Kidney (tissue), 14 donors: Measurements from ENCODE around the gene RPAP2. TPM values are rescaled to one million over a fixed set of nuclear protein-coding genes. Genes with fewer than 3 reads are reported as not detected.

Source experiments
- DNase-seq, 5 donors: peaks; one replicate each; pipeline ENCODE4 v3.0.0-alpha.2; 2013 to 2020
- FAIRE-seq: peaks from 2 replicates; lab custom pipeline; 2012; peaks lifted over from hg19 to GRCh38; lab: Jason Lieb, UNC
- H3K27ac ChIP-seq, 2 donors: one replicate each; pipeline ENCODE4 v1.7.0; 2013; ENCODE audit warnings: low read depth in 2 of 2, low read length in 2 of 2, inconsistent platforms in 1 of 2
- H3K27me3 ChIP-seq: one replicate; pipeline ENCODE4 v1.7.1; 2013; ENCODE audit warnings: low read length, inconsistent platforms; ENCODE audit not compliant: control insufficient read depth, insufficient read depth
- H3K36me3 ChIP-seq, 3 donors: one replicate each; pipeline versions ENCODE4 v1.7.0 to v1.7.1; 2013; ENCODE audit warnings: low read length in 3 of 3, control low read depth in 1 of 3, inconsistent platforms in 1 of 3; ENCODE audit not compliant: insufficient read depth in 3 of 3, control insufficient read depth in 2 of 3
- H3K4me1 ChIP-seq, 3 donors: one replicate each; pipeline versions ENCODE4 v1.7.0 to v1.7.1; 2013; ENCODE audit warnings: low read length in 3 of 3, inconsistent platforms in 1 of 3, low read depth in 1 of 3; ENCODE audit not compliant: control insufficient read depth in 2 of 3, insufficient read depth in 2 of 3
- H3K4me3 ChIP-seq, 3 donors: one replicate each; pipeline versions ENCODE4 v1.7.0 to v1.8.1; 2013; ENCODE audit warnings: low read length in 3 of 3, control low read depth in 1 of 3, inconsistent platforms in 1 of 3
- H3K9ac ChIP-seq, 3 donors: one replicate each; pipeline versions ENCODE4 v1.7.0 to v1.7.1; 2013; ENCODE audit warnings: low read length in 3 of 3, control low read depth in 1 of 3, inconsistent platforms in 1 of 3
- H3K9me3 ChIP-seq, 3 donors: one replicate each; pipeline versions ENCODE4 v1.7.0 to v1.7.1; 2013; ENCODE audit warnings: low read length in 3 of 3, control low read depth in 1 of 3, inconsistent platforms in 1 of 3; ENCODE audit not compliant: control insufficient read depth in 2 of 3, insufficient read depth in 1 of 3
- intact Hi-C: fragments of 100-400 bp; cut with DNase I; formaldehyde crosslinking; loops from one replicate; pipeline ENCODE4 v1.11.1; 2022
- polyA plus RNA-seq: library from polyadenylated mRNA; stranded (reverse); fragments of 350-450 nt; fragmentation: Illumina TruSeq; extraction: RNeasy Lipid Tissue Mini Kit (QIAGEN cat#74804); gene quantifications from one replicate; pipeline ENCODE4 v1.2.3, GENCODE V29; 2014; ENCODE audit warnings: low read depth, low replicate concordance; ENCODE audit not compliant: insufficient read depth
- total RNA-seq: library from RNA; stranded (reverse); fragmentation: NEBNext Ultra II Directional; extraction: Animal tissue kit (Norgen Biotek cat#: 25700); gene quantifications from one replicate; pipeline ENCODE4 v1.2.1, GENCODE V29; 2021
- TF ChIP-seq, protein P1 (sequence below): IDR thresholded peaks from 3 replicates; pipeline ENCODE4 v1.5.1; 2012; ENCODE audit warnings: mild to moderate bottlenecking, moderate library complexity, borderline replicate concordance; ENCODE audit not compliant: insufficient read depth; ENCODE audit errors: extremely low read depth
- donor health status: control.
- donor health status: control.
- donor health status: control.
- donor health status: control.
- donor health status: control.
- donor health status: DM: yes; HTN: yes; CAD: no.
- donor health status: Normal renal cell carcinoma (clear cell type).

The RPAP2 gene
- total and polyA plus RNA-seq, 2 donors from 2014 or later: 11.4 to 25.1 TPM

DNA sequence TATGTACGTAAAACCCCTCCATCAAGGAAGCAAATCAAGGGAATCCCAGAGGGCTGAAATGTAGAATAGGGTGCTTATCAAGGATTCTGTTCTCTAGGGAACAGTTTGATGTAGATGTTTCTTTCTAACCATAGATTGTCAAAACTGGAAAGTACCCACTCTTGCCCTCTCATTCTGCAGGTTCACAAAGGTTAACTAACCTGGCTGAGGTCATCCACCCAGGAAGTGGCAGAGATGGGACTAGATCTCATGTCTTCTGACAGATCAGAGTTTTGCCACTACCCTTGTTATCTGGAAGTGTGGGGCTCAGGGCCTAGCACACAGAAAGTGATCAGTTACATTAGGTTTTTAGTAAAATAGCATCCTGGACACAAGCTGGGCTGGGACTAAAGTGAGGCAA lies 140.4 kb downstream of the RPAP2 start:
- DNase-seq: no peak
- TF ChIP-seq, protein P1, sequence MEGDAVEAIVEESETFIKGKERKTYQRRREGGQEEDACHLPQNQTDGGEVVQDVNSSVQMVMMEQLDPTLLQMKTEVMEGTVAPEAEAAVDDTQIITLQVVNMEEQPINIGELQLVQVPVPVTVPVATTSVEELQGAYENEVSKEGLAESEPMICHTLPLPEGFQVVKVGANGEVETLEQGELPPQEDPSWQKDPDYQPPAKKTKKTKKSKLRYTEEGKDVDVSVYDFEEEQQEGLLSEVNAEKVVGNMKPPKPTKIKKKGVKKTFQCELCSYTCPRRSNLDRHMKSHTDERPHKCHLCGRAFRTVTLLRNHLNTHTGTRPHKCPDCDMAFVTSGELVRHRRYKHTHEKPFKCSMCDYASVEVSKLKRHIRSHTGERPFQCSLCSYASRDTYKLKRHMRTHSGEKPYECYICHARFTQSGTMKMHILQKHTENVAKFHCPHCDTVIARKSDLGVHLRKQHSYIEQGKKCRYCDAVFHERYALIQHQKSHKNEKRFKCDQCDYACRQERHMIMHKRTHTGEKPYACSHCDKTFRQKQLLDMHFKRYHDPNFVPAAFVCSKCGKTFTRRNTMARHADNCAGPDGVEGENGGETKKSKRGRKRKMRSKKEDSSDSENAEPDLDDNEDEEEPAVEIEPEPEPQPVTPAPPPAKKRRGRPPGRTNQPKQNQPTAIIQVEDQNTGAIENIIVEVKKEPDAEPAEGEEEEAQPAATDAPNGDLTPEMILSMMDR: no peak
- Histone ChIP-seq H3K36me3 (no peaks in the 10 kb centered on the region), H3K27me3 (no peaks in the 10 kb centered on the region), H3K4me3 (no peak overlapping the region), H3K9ac (no peak overlapping the region), H3K4me1 (no peaks in the 10 kb centered on the region), H3K27ac (no peak overlapping the region), H3K9me3 (no peaks in the 10 kb centered on the region)
- FAIRE-seq: no peak
- intact Hi-C loops: no loop called here

DNA sequence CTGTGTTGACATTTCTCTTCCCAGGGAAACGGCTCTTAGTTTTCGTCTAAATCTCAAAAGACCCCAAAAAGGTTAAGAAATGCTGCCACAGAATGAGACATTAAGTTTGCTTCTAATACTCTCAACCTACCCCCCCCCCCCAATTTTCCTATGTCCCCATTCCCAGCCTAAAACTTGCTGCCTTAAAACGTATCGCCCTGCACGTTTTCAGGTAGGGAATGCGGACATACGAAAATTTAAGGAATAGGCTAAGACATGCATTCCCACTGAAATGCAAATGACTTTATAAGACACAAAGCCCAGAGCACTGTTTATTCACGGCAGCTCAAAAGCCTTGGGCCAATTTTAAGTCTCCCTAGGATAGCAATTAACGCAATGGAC lies 142.4 kb downstream of the RPAP2 start:
- Histone ChIP-seq H3K4me1 (no peaks in the 10 kb centered on the region), H3K9ac (no peak overlapping the region), H3K27ac (no peak overlapping the region), H3K36me3 (no peaks in the 10 kb centered on the region), H3K4me3 (no peak overlapping the region), H3K9me3 (no peaks in the 10 kb centered on the region), H3K27me3 (no peaks in the 10 kb centered on the region)
- intact Hi-C loops: no loop called here
- FAIRE-seq: no peak
- TF ChIP-seq, protein P1: no peak
- no peak for DNase-seq

DNA sequence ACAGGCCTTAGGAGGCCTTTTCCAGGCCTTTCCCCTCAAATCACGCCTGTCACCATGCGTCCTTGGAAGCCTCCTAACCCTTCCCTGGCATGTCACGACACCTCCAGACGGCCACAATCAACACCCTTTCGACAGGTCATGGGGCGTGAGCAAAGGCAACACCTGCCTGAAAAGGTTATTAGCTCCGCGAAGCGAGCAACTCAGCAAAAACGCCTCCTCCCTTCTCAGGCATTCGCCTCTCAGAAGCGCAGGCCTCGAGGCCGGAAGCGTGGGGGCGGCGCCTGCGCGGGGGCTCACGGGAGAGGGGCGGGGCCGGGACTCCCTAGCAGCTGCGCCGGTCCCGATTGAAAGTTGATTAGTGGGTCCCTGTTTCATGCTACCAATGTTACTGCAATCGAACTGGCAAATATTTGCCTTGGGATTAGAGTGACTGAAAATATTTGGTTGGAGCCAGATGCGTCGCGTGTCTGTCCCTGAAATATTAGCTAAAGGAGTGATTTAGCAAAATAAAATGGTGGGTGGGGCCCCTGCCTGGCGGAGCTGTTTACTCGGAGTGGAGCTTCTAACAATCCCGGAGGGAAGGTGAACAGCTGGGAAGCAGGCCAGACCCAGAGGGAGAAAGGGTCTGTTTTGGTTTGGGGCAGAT lies 143.0 kb downstream of the RPAP2 start:
- Histone ChIP-seq H3K4me1 (no peaks in the 10 kb centered on the region), H3K4me3 (no peak overlapping the region), H3K27me3 (no peaks in the 10 kb centered on the region), H3K9me3 (no peaks in the 10 kb centered on the region), H3K36me3 (no peaks in the 10 kb centered on the region), H3K27ac (no peak overlapping the region), H3K9ac (no peak overlapping the region)
- intact Hi-C loops: no loop called here
- FAIRE-seq (no peak), DNase-seq (peak in 1 of 5 donors; percentile 29)
- TF ChIP-seq, protein P1: no peak

DNA sequence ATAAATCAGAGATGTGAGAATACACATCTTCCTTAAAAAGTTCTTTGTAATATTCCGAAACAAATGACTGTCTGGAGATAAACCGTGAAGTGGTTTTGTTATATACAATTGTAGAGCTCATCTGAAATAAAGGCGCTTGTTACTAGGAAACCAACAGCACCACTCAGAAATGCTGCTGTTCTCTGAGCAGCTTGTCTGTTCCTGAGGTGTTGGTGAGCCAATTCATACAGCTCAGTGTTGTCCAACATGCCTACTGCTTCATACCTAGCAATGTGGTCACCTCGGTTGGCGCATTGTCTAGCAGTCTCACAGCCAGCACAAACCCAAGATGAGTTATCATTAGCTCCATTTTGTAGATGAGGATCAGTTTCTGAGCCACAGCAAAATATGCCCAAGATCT lies 143.5 kb downstream of the RPAP2 start:
- TF ChIP-seq, protein P1: no peak
- H3K27ac ChIP-seq: no peak overlapping the region
- no peaks in the 10 kb centered on the region for H3K36me3 ChIP-seq
- H3K9ac ChIP-seq: no peak overlapping the region
- intact Hi-C loops: no loop called here
- no peaks in the 10 kb centered on the region for H3K9me3 ChIP-seq
- no peak for FAIRE-seq
- no peak for DNase-seq
- H3K4me1 ChIP-seq: no peaks in the 10 kb centered on the region
- no peak overlapping the region for H3K4me3 ChIP-seq
- H3K27me3 ChIP-seq: no peaks in the 10 kb centered on the region
